GM21390 (cell line): ENCODE data around the gene NUP153.
"Not testable (repeated sequence)": the region's sequence is repeated elsewhere in the genome, so short reads cannot be mapped to it uniquely, and the experiment has no call there.

Source experiments
- ATAC-seq: cut with Tn5 transposase; IDR thresholded peaks from one replicate; pipeline ENCODE4 v1.9.1; 2021; ENCODE audit not compliant: unreplicated experiment

The NUP153 gene

GRCh38 chr6:17615794-17616193 lies 90.9 kb downstream of the NUP153 start:
- no peak for ATAC-seq

- no peak for ATAC-seq
Measured at GRCh38 chr6:17612048-17612447, 94.7 kb downstream of the NUP153 start.

- no peak for ATAC-seq
Measured at GRCh38 chr6:17610835-17611234, 95.9 kb downstream of the NUP153 start.

GRCh38 chr6:17606606-17607005 lies 100.1 kb downstream of the NUP153 start:
- no peak for ATAC-seq

- ATAC-seq: no peak
Measured at GRCh38 chr6:17602888-17603287, 103.8 kb downstream of the NUP153 start.

- ATAC-seq: no peak
Measured at GRCh38 chr6:17601386-17601703, 105.4 kb downstream of the NUP153 start.

- ATAC-seq: peak; percentile 54
Measured at GRCh38 chr6:17600527-17601385, 106.0 kb downstream of the NUP153 start.

GRCh38 chr6:17599877-17600526 lies 106.7 kb downstream of the NUP153 start, which contains the start of gene FAM8A1:
TSS of gene FAM8A1 (plus strand) at chr6:17600302. CDS start at chr6:17600410, 108 bp downstream.
- ATAC-seq: peak; percentile 86

GRCh38 chr6:17596085-17596484 lies 110.6 kb downstream of the NUP153 start:
- no peak for ATAC-seq

GRCh38 chr6:17593246-17593645 lies 113.5 kb downstream of the NUP153 start:
- ATAC-seq: no peak

GRCh38 chr6:17591287-17591686 lies 115.4 kb downstream of the NUP153 start:
- no peak for ATAC-seq

GRCh38 chr6:17589406-17590096 lies 117.2 kb downstream of the NUP153 start:
- ATAC-seq: peak; percentile 42

- ATAC-seq: no peak
Measured at GRCh38 chr6:17588011-17588410, 118.7 kb downstream of the NUP153 start.

- ATAC-seq: not testable (repeated sequence)
Measured at GRCh38 chr6:17586623-17587022, 120.1 kb downstream of the NUP153 start.

- no peak for ATAC-seq
Measured at GRCh38 chr6:17585766-17586490, 120.8 kb downstream of the NUP153 start.

GRCh38 chr6:17584241-17584803 lies 122.4 kb downstream of the NUP153 start:
- ATAC-seq: peak; percentile 54

GRCh38 chr6:17583811-17584210 lies 122.9 kb downstream of the NUP153 start:
- ATAC-seq: no peak

GRCh38 chr6:17581282-17581681 lies 125.4 kb downstream of the NUP153 start:
- ATAC-seq: not testable (repeated sequence)

GRCh38 chr6:17580518-17581048 lies 126.1 kb downstream of the NUP153 start:
- no peak for ATAC-seq

GRCh38 chr6:17577059-17577458 lies 129.7 kb downstream of the NUP153 start:
- no peak for ATAC-seq
